Measurements from ENCODE around the gene CPEB1. TPM values are rescaled to one million over a fixed set of nuclear protein-coding genes. Genes with fewer than 3 reads are reported as not detected.

The CPEB1 gene
- total RNA-seq, result 1 to 10 TPM in 1 of 7 donors, under 1 TPM in 6; 0.09 to 1.2 (median 0.46) TPM
- under 1 TPM; 0.39 to 0.48 (median 0.47) TPM for polyA plus RNA-seq
- long read RNA-seq, donor 1, result 0 reads
- long read RNA-seq, donor 2, result 0 reads

GRCh38 chr15:82647045-82647834 lies at the start of gene CPEB1:
CPEB1 (minus strand) TSS chr15:82647363; CDS start chr15:82628459, 18,904 bp downstream.
- TF ChIP-seq, protein P1, sequence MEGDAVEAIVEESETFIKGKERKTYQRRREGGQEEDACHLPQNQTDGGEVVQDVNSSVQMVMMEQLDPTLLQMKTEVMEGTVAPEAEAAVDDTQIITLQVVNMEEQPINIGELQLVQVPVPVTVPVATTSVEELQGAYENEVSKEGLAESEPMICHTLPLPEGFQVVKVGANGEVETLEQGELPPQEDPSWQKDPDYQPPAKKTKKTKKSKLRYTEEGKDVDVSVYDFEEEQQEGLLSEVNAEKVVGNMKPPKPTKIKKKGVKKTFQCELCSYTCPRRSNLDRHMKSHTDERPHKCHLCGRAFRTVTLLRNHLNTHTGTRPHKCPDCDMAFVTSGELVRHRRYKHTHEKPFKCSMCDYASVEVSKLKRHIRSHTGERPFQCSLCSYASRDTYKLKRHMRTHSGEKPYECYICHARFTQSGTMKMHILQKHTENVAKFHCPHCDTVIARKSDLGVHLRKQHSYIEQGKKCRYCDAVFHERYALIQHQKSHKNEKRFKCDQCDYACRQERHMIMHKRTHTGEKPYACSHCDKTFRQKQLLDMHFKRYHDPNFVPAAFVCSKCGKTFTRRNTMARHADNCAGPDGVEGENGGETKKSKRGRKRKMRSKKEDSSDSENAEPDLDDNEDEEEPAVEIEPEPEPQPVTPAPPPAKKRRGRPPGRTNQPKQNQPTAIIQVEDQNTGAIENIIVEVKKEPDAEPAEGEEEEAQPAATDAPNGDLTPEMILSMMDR (IDR thresholded peaks at IDR 0.05 in 8 of 11, conservative IDR thresholded peaks at IDR 0.05 in 3 of 11), result peak in 2 of 11 experiments; percentile 19 to 28
- no peak for TF ChIP-seq POLR2AphosphoS5 (IDR thresholded peaks at IDR 0.05)
- no peak for DNase-seq
- Histone ChIP-seq H3K9me3 (no peaks in the 10 kb centered on the region), H3K4me3 (peak within 1 kb of the TSS; percentile 16 to 76 (median 54)), H3K4me1 (peaks cover 11 to 27% (median 23%) of the 10 kb centered on the region in 6 donors), H3K27ac (no peak within 1 kb of the TSS), H3K27me3 (replicated peaks in 1 of 7) (peaks cover 0 to 90% (median 63%) of the 10 kb centered on the region in 7 donors), H3K36me3 (no peaks in the 10 kb centered on the region)
- intact Hi-C loops (cut with DNase I; ENCODE audit: low total_unique reads), result no loop called here
- 0 to 17% (median 12%) methylated on average over 1 to 96 of the region's 96 CpGs for WGBS, 5 donors

- no peaks in the 10 kb centered on the region for H3K27me3 ChIP-seq (replicated peaks in 1 of 7)
- DNase-seq, result no peak
- intact Hi-C loops (cut with DNase I; ENCODE audit: low total_unique reads), result no loop called here
- no peaks in the 10 kb centered on the region for H3K4me1 ChIP-seq
- no peaks in the 10 kb centered on the region for H3K36me3 ChIP-seq
- WGBS, 5 donors, result 90 to 94% (median 92%) methylated on average over 23 of the region's 23 CpGs
- no peaks in the 10 kb centered on the region for H3K9me3 ChIP-seq
- no peak overlapping the region for H3K4me3 ChIP-seq
- H3K27ac ChIP-seq, result no peak overlapping the region
- TF ChIP-seq POLR2A (IDR thresholded peaks at IDR 0.05), result no peak
- TF ChIP-seq, protein P1 (IDR thresholded peaks at IDR 0.05 in 8 of 11, conservative IDR thresholded peaks at IDR 0.05 in 3 of 11), result no peak
- TF ChIP-seq POLR2AphosphoS5 (IDR thresholded peaks at IDR 0.05), result no peak
Observed at GRCh38 chr15:82692171-82692570, 45.0 kb upstream of the CPEB1 start.

DNA sequence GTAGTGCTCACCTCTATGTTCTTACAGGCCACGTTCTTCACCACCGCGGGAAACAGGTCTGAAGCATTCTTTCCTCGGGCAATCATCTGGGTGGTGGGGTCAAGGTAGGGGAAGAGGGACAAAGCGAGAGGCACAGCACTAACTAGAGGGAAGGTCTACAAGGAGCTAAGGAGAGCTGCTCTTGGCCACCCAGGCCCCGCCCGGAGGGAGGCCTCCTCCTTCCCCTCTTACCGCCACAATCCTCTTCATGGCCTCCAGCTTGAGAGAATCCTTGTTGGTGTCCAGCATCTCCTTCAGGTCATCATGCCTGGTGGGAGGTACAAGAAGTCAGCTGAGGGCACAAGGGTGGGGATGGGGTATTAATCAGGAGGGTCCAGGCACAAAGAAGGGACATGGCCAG lies 42.0 kb upstream of the CPEB1 start:
- Histone ChIP-seq H3K27ac (no peak overlapping the region), H3K36me3 (no peaks in the 10 kb centered on the region), H3K4me3 (no peak overlapping the region), H3K4me1 (no peaks in the 10 kb centered on the region), H3K27me3 (replicated peaks in 1 of 7) (peaks cover 0 to 2% (median 0%) of the 10 kb centered on the region in 7 donors), H3K9me3 (no peaks in the 10 kb centered on the region)
- 87 to 94% (median 92%) methylated on average over 8 of the region's 8 CpGs for WGBS, 5 donors
- intact Hi-C loops (cut with DNase I; ENCODE audit: low total_unique reads), result no loop called here
- TF ChIP-seq POLR2AphosphoS5 (IDR thresholded peaks at IDR 0.05), result no peak
- TF ChIP-seq POLR2A (IDR thresholded peaks at IDR 0.05), result no peak
- TF ChIP-seq, protein P1 (IDR thresholded peaks at IDR 0.05 in 8 of 11, conservative IDR thresholded peaks at IDR 0.05 in 3 of 11), result no peak
- DNase-seq, result no peak

DNA sequence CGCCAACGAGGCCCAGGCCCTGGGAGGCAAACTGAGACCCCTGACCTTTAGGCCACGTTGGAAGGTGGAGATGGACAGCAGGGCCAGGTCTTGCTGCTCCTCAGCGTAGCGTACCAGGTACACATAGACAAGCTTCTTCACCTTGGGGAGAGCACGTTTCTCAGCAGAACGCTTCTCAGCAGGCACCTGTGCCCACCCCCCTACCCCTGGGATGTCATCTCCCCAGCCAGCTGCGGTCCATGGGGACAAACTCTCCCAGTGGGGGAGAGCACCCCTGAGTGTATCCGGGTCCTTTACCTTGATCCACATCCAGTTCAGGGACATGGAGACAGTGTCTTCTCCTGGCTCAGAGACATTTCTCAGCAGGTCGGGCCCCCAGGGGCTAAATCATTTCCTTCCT lies 41.5 kb upstream of the CPEB1 start:
- H3K27ac ChIP-seq, result no peak overlapping the region
- TF ChIP-seq, protein P1 (IDR thresholded peaks at IDR 0.05 in 8 of 11, conservative IDR thresholded peaks at IDR 0.05 in 3 of 11), result no peak
- TF ChIP-seq POLR2AphosphoS5 (IDR thresholded peaks at IDR 0.05), result no peak
- TF ChIP-seq POLR2A (IDR thresholded peaks at IDR 0.05), result no peak
- intact Hi-C loops (cut with DNase I; ENCODE audit: low total_unique reads), result no loop called here
- 81 to 92% (median 84%) methylated on average over 5 to 10 of the region's 10 CpGs for WGBS, 5 donors
- no peak for DNase-seq
- H3K4me3 ChIP-seq, result no peak overlapping the region
- no peaks in the 10 kb centered on the region for H3K36me3 ChIP-seq
- H3K27me3 ChIP-seq (replicated peaks in 1 of 7), result peaks cover 0 to 7% (median 0%) of the 10 kb centered on the region in 7 donors
- H3K4me1 ChIP-seq, result no peaks in the 10 kb centered on the region
- H3K9me3 ChIP-seq, result no peaks in the 10 kb centered on the region
